ENCODE data around the gene GIMAP2.

- TF ChIP-seq POLR2A (IDR thresholded peaks at IDR 0.05; ENCODE audit: low read length) = no peak
- TF ChIP-seq GATA1 (IDR thresholded peaks at IDR 0.05; ENCODE audit: low read depth, low read length) = no peak
Observed at GRCh38 chr7:150740053-150740452, 54.5 kb downstream of the GIMAP2 start.

Data from erythroblast (primary cell).